Mucosa of rectum (tissue), 2 donors: ENCODE data around the gene KIAA1217.

Experiments
- H3K27ac ChIP-seq, 2 donors: one replicate each; pipeline ENCODE4 v1.7.0; 2013; ENCODE audit warnings: inconsistent platforms in 2 of 2, low read depth in 2 of 2, low read length in 2 of 2
- H3K27me3 ChIP-seq, 2 donors: one replicate each; pipeline ENCODE4 v1.7.0; 2013; ENCODE audit warnings: low read length in 2 of 2; ENCODE audit not compliant: control insufficient read depth in 2 of 2, insufficient read depth in 2 of 2
- H3K36me3 ChIP-seq, 2 donors: one replicate each; pipeline ENCODE4 v1.7.0; 2013; ENCODE audit warnings: low read length in 2 of 2; ENCODE audit not compliant: control insufficient read depth in 2 of 2, insufficient read depth in 2 of 2
- H3K4me1 ChIP-seq, 2 donors: one replicate each; pipeline ENCODE4 v1.7.0; 2013; ENCODE audit warnings: low read length in 2 of 2, mild to moderate bottlenecking in 1 of 2; ENCODE audit not compliant: control insufficient read depth in 2 of 2, insufficient read depth in 2 of 2
- H3K4me3 ChIP-seq, 2 donors: one replicate each; pipeline ENCODE4 v1.7.0; 2013; ENCODE audit warnings: low read length in 2 of 2
- H3K9ac ChIP-seq, 2 donors: one replicate each; pipeline ENCODE4 v1.7.0; 2013; ENCODE audit warnings: low read length in 2 of 2, low read depth in 1 of 2, mild to moderate bottlenecking in 1 of 2
- H3K9me3 ChIP-seq, 2 donors: one replicate each; pipeline ENCODE4 v1.7.0; 2013; ENCODE audit warnings: low read length in 2 of 2; ENCODE audit not compliant: control insufficient read depth in 2 of 2
- donor health status: healthy.
- donor health status: Normal muscosa, but diverticular disease.

Gene KIAA1217

DNA sequence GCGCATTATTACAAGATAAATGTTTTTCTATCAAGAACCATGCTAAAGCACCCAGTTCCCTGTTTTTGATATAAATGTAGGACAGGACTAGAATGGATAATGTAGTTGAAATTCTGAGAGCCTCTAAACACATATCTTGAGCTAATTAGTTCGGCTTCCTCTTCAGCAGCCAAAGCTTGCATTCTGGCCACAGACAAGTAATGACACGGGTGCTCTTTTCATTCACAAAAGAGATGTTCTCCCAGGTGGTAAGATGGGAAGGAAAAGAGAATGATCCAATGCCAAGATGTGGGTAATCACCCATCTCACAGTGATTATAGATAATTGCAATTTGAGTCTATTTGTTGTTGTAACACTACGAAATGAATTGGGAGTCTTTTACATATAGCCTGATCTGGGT, 246.5 kb downstream of the KIAA1217 start:
- H3K4me1 ChIP-seq = peaks cover 4 to 6% of the 10 kb centered on the region in 2 donors
- no peaks in the 10 kb centered on the region for H3K36me3 ChIP-seq
- no peak overlapping the region for H3K4me3 ChIP-seq
- H3K27ac ChIP-seq = no peak overlapping the region
- no peaks in the 10 kb centered on the region for H3K27me3 ChIP-seq
- H3K9me3 ChIP-seq = no peaks in the 10 kb centered on the region
- no peak overlapping the region for H3K9ac ChIP-seq

DNA sequence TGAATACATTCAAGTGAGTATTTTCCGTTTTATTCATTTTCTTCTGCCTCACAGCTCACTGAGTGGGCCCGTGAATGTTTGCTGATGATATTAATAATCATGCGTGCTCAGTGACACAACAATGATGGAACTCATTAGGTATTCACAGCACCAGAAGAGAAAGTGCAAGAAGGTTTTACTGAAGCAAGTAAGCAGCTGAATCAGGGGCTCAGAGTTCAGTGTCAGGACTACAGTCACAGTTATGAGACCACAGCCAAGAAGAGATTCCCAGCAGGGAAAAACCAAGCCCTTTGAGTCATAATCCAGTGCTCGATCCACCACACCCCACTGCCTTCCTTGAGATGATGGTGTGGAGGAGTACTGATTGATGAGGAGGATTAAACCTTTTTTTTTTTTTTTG, 247.4 kb downstream of the KIAA1217 start:
- no peaks in the 10 kb centered on the region for H3K27me3 ChIP-seq
- H3K9ac ChIP-seq = no peak overlapping the region
- H3K4me1 ChIP-seq = peaks cover 4 to 6% of the 10 kb centered on the region in 2 donors
- no peak overlapping the region for H3K4me3 ChIP-seq
- no peaks in the 10 kb centered on the region for H3K36me3 ChIP-seq
- H3K27ac ChIP-seq = no peak overlapping the region
- no peaks in the 10 kb centered on the region for H3K9me3 ChIP-seq

DNA sequence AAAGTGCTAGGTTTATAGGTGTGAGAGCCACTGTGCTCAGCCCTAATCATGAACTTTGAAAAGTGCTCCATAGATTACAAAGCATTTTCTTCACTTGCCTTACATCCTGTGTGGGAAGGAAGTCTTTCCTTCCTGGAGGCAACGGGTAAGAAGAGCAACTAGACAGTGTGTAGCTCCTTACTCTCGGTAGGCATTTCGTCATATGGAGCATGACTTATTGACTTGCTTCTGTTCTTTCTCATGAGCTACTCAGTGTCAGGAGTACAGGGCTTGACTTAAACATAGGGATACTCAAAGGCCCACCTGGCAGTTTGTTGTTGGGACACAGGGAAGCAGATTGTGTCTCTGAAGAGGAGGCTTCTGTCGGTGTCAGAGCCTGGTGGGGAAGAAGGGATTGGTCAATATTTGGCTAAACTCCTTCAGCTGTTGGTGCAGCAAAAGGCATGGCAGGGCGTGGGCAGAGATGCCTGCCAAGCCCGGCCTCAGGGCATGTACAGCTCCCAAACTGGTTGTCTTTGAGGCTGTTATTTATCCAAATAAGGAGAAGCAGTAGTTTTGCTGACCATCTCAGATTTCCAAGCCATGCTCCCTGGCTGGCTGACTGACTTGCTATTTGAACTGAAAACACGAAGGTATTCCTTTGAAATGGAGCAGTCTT, 248.9 kb downstream of the KIAA1217 start:
- no peaks in the 10 kb centered on the region for H3K9me3 ChIP-seq
- H3K36me3 ChIP-seq = no peaks in the 10 kb centered on the region
- H3K27me3 ChIP-seq = no peaks in the 10 kb centered on the region
- no peak overlapping the region for H3K27ac ChIP-seq
- no peak overlapping the region for H3K4me3 ChIP-seq
- H3K4me1 ChIP-seq = peaks cover 4 to 6% of the 10 kb centered on the region in 2 donors
- no peak overlapping the region for H3K9ac ChIP-seq

DNA sequence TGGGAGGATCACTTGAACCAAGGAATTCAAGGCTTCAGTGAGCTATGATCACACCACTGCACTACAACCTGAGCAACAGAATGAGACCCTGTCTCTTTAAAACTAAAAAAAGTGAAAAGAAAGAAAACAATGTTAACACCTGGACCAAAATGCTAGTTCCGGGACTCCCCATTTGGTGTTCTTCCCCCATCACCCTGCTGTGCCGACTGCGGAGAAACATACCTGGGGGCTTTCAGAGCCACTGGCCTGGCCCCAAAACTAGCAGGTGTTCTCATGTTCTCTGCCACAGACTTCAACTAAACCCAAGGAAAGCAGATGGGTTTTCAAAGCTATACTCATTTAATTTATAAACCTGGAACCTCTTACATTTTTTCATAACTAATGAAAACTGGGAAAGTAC, 250.9 kb downstream of the KIAA1217 start:
- Histone ChIP-seq H3K4me3 (no peak overlapping the region), H3K27me3 (no peaks in the 10 kb centered on the region), H3K27ac (no peak overlapping the region), H3K9ac (no peak overlapping the region), H3K9me3 (no peaks in the 10 kb centered on the region), H3K36me3 (no peaks in the 10 kb centered on the region), H3K4me1 (peaks cover 16 to 24% of the 10 kb centered on the region in 2 donors)

DNA sequence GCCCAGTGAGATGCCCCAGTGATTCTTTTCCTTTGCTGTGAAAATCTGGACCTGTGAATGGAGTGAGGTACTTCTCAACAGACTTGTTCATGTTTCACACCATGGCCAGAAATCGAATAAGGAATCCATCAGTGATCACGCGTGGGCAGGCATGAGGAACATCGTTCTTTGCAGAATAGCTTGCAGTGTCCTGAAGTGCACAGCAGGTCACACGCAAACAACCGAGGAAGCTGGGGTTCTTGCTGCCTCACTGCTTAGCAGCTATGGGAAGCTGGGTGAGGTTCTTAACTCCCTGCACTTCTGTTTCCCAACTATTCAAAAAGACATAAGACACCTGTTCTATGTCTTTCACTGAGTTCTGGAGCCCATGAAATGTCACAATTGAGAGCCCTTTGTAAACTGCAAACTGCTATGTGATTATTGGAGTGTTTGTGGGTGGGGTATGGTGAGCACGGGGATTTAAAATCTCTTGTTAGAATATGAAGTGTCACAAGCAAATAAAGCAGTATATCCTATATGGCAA, 253.4 kb downstream of the KIAA1217 start:
- no peak overlapping the region for H3K9ac ChIP-seq

DNA sequence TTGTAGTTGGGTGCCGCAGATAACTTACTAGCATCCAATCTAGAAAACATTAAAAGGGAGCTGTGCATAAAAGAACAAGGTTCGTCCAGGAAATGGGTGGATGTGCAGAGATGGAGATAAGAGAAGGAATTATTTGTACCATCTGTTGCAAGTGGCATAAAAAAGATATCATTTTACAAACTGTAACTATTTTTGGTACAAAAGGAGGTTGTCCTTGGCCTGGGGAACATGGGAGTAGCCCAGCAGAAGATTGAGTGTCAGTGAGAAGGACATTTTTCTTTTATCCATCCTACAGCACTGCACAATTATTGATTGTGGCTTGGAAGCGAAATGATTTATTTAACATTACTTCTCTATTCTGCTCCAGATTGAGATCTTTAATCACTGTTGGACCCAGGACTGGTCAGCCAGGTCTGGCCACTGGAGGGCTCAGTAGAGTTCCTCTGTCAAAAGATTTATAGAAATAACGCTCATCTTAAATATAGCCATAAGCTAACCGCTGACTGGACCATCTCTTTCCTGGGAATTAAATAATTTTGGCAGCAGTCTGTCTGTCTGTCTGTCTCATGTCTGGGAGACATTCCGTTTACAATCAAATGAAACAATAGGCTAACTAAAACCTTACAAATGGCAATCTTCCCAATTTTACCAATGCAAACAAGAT, 254.1 kb downstream of the KIAA1217 start:
- Histone ChIP-seq H3K4me1 (peaks cover 24 to 34% of the 10 kb centered on the region in 2 donors), H3K27me3 (no peaks in the 10 kb centered on the region), H3K9me3 (no peaks in the 10 kb centered on the region), H3K9ac (peak overlapping the region in 1 of 2 donors; percentile 82), H3K4me3 (no peak overlapping the region), H3K27ac (peak overlapping the region; percentile 92 to 96), H3K36me3 (no peaks in the 10 kb centered on the region)

More for the DNA sequence above, 253.4 kb downstream of the KIAA1217 start:
- peaks cover 27 to 36% of the 10 kb centered on the region in 2 donors for H3K4me1 ChIP-seq
- H3K27me3 ChIP-seq = no peaks in the 10 kb centered on the region
- no peaks in the 10 kb centered on the region for H3K36me3 ChIP-seq
- no peaks in the 10 kb centered on the region for H3K9me3 ChIP-seq
- peak overlapping the region in 1 of 2 donors; percentile 3 for H3K27ac ChIP-seq
- no peak overlapping the region for H3K4me3 ChIP-seq

DNA sequence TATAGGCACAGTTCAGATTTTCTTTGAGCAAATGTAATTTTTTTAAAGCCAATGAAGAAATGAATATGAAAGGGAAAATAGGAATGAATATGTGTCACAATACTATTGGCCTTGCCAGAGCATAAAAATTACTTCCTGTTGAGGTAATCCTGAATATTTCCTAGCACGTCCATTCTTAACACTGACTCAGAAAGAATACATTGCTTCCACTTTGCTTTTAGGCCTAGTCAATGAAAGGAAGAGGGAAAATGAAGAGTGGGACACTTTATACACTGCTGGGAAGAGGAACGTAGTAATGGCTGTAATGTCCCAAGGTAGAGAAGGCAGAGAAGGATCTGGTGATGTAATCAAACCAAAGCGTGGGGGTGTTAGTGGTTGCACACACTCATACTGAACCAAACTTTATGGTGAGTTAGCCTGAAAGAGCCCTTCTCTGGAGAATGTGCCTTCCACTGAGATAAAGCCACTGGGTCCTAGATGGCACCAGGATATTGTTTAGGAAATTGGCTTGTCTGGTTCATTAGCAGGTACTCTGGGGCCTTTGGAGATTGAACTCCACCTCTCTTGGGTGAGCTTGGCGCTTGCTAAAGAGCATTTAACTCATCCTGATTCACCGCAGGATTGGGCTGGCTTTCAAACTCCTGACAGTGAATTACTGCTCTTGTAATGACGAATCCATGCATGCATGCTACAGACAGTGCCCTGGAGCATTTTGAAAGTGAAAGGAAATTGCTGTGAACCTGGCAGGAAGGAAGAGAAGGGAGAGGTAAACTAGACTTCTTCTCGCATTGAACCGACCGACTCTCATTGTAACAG, 254.9 kb downstream of the KIAA1217 start:
- peak overlapping the region; percentile 37 to 51 for H3K4me3 ChIP-seq
- H3K27ac ChIP-seq = peak overlapping the region; percentile 92 to 96
- peak overlapping the region; percentile 48 to 82 for H3K9ac ChIP-seq
- no peaks in the 10 kb centered on the region for H3K27me3 ChIP-seq
- peaks cover 25 to 33% of the 10 kb centered on the region in 2 donors for H3K4me1 ChIP-seq
- no peaks in the 10 kb centered on the region for H3K36me3 ChIP-seq
- no peaks in the 10 kb centered on the region for H3K9me3 ChIP-seq

DNA sequence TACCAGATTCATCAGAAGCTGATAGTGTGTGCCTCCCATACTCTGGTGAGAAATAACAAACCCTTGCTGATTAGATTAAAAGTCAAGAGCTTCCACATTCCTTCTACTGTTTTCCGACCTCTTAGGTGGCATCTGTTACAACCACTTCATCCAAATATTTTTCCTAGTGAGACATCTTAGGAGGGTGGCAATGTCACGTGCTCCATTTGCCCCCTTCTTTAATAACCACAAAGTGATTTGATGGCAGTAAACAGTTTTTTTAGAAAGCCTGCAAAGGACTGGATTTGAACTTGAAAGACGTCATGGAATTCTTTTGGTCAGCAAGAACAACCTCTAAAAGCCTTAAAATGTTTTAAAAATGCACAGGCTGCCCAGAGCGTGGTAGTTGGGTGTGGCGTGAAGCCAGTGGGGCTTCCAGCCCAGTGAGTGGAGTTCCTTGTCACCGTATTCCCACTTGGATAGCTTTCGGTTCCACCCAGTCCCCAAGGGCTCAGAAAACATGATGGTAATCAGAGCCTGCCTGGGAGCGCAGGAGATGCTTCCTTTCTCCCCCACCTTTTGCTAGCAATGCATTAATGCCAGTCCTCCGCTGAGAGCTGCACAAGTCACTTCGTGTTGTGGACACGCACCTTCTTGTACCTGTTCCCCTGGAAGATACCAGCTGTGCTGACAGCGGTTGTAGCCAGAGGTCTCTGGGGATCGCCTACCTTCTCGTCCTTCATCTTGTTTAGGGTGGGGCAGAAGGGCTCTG, 256.4 kb downstream of the KIAA1217 start:
- peak overlapping the region; percentile 82 to 83 for H3K9ac ChIP-seq
- H3K36me3 ChIP-seq = no peaks in the 10 kb centered on the region
- peak overlapping the region; percentile 77 to 81 for H3K4me3 ChIP-seq

DNA sequence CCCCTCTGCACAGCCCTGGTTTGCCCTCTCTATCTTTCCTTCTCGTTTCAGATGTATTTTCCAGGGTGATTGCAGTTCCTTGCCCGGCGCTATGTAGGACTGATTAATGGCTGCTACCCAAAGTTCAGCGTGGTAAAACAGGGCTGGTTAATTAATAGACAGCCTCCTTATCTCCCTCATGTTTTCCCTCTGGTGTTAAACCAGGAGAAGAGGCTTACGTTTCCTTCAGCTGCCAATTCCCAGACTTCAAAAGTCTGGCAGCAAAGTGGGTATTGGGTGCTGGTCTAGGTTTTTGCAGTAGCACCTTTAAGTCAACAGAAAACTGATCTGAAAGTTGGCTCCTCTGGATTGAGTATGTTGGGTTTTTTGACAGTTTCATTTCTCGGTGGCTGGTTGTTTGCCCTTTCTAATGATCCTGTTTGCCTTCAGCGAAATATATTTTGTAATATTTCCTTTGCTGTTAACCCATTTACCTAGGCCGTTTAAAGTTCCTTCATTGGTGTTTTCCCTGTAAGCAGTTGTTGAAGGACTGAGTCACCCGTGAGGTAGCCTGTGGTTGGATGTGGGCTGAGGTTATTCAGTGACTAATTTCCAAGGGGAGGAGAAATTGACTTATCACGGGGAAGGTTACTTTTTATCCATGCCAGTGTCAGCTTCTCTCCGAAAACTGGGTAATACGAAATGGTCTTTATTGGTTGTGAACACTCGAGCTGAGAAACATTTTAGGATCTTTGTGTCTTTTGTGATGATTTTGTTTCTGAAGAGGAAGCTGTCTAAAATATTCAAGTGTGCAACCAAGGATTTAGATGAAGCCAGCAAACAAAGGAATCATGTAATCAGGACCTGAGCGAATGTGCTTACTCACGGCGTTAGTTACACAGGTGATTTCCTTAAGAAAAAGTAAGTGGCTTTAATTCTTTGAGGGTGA, 257.2 kb downstream of the KIAA1217 start:
- Histone ChIP-seq H3K27me3 (no peaks in the 10 kb centered on the region), H3K9me3 (no peaks in the 10 kb centered on the region), H3K27ac (peak overlapping the region; percentile 92 to 96), H3K4me3 (peak overlapping the region; percentile 77 to 81), H3K9ac (peak overlapping the region; percentile 82 to 83), H3K36me3 (no peaks in the 10 kb centered on the region), H3K4me1 (peaks cover 33 to 44% of the 10 kb centered on the region in 2 donors)

More for the DNA sequence above, 256.4 kb downstream of the KIAA1217 start:
- Histone ChIP-seq H3K27ac (peak overlapping the region; percentile 92 to 96), H3K4me1 (peaks cover 28 to 36% of the 10 kb centered on the region in 2 donors), H3K9me3 (no peaks in the 10 kb centered on the region), H3K27me3 (no peaks in the 10 kb centered on the region)
